H1 (cell line): ENCODE data around the gene CSTF2T. TPM values are rescaled to one million over a fixed set of nuclear protein-coding genes. Genes with fewer than 3 reads are reported as not detected.

Source experiments
- ASH2L ChIP-seq: fragments of 200-600, 300-600 bp; sonication (generic); IDR thresholded peaks from one replicate; pipeline ENCODE4 v1.7.1; 2017; ENCODE audit warnings: low read length
- CHD2 ChIP-seq: IDR thresholded peaks from 2 replicates; pipeline ENCODE4 v1.6.1; 2012; ENCODE audit warnings: low read length, improper control_type of control experiment
- CTBP2 ChIP-seq: IDR thresholded peaks from 2 replicates; pipeline ENCODE4 v1.7.0; 2011; ENCODE audit warnings: borderline replicate concordance, mild to moderate bottlenecking, moderate library complexity, mixed read lengths, low read length; ENCODE audit not compliant: insufficient read depth, insufficient read length
- GABPA ChIP-seq: IDR thresholded peaks from 2 replicates; pipeline ENCODE4 v1.6.1; 2011; ENCODE audit warnings: mild to moderate bottlenecking, low read length, moderate library complexity, borderline replicate concordance; ENCODE audit not compliant: insufficient read depth
- HDAC2 ChIP-seq, 2 experiments: fragments of 300-600 bp in 1 of 2; sonication (generic) in 1 of 2; IDR thresholded peaks; 2 replicates each; pipeline ENCODE4 v1.6.1; 2011 to 2012; ENCODE audit warnings: low read depth in 2 of 2, low read length in 2 of 2, mild to moderate bottlenecking in 2 of 2, moderate library complexity in 2 of 2, borderline replicate concordance in 1 of 2, inconsistent platforms in 1 of 2
- HDAC6 ChIP-seq: IDR thresholded peaks from one replicate; pipeline ENCODE4 v1.7.1; 2012; ENCODE audit warnings: low read depth, mild to moderate bottlenecking, inconsistent platforms, low read length, moderate library complexity
- KDM1A ChIP-seq: fragments of 200-600, 300-600 bp; sonication (generic); IDR thresholded peaks from 2 replicates; pipeline ENCODE4 v1.7.1; 2016; ENCODE audit warnings: mild to moderate bottlenecking, low read length, borderline replicate concordance
- KDM4A ChIP-seq: IDR thresholded peaks from one replicate; pipeline ENCODE4 v1.7.1; 2012; ENCODE audit warnings: low read depth, mild to moderate bottlenecking, moderate library complexity, low read length, inconsistent platforms; ENCODE audit not compliant: severe bottlenecking
- KDM5A ChIP-seq: fragments of 200-600 bp; IDR thresholded peaks from 2 replicates; pipeline ENCODE4 v1.7.1; 2012; ENCODE audit warnings: mild to moderate bottlenecking, low read length, inconsistent platforms, mixed read lengths
- MAFK ChIP-seq: IDR thresholded peaks from 2 replicates; pipeline ENCODE4 v1.6.1; 2012; ENCODE audit warnings: low read depth, mild to moderate bottlenecking, improper control_type of control experiment, low read length
- PHF8 ChIP-seq: fragments of 200-600 bp; sonication (generic); conservative IDR thresholded peaks from 2 replicates; pipeline ENCODE4 v1.7.1; 2012; ENCODE audit warnings: low read depth, mild to moderate bottlenecking, inconsistent platforms, low read length, moderate library complexity
- POLR2AphosphoS5 ChIP-seq: IDR thresholded peaks from 2 replicates; pipeline ENCODE4 v1.6.1; 2011; ENCODE audit warnings: low read depth, low read length
- POU5F1 ChIP-seq: IDR thresholded peaks from 2 replicates; pipeline ENCODE4 v1.6.1; 2011; ENCODE audit warnings: low read depth, mild to moderate bottlenecking, low read length, moderate library complexity
- RNF2 ChIP-seq: fragments of 200-900, 300-1000 bp; sonication (generic); IDR thresholded peaks from 2 replicates; pipeline ENCODE4 v1.7.1; 2016; ENCODE audit warnings: borderline replicate concordance, low read depth, mild to moderate bottlenecking, antibody characterized with exemption, low read length; ENCODE audit not compliant: poor library complexity, severe bottlenecking; ENCODE audit errors: missing control alignments
- RXRA ChIP-seq: IDR thresholded peaks from 2 replicates; pipeline ENCODE4 v1.6.1; 2011; ENCODE audit warnings: low read depth, mild to moderate bottlenecking, low read length, moderate library complexity; ENCODE audit not compliant: insufficient read depth
- SP2 ChIP-seq: IDR thresholded peaks from 2 replicates; pipeline ENCODE4 v1.6.1; 2012; ENCODE audit warnings: mild to moderate bottlenecking, low read length, inconsistent platforms
- TBP ChIP-seq: IDR thresholded peaks from 2 replicates; pipeline ENCODE4 v1.6.1; 2011; ENCODE audit warnings: low read depth, low read length, improper control_type of control experiment
- USF2 ChIP-seq: IDR thresholded peaks from 2 replicates; pipeline ENCODE4 v1.6.1; 2011; ENCODE audit warnings: low read length, improper control_type of control experiment
- YY1 ChIP-seq: IDR thresholded peaks from 2 replicates; pipeline ENCODE4 v1.6.1; 2011; ENCODE audit warnings: low read depth, mild to moderate bottlenecking, low read length
- ZNF274 ChIP-seq: IDR thresholded peaks from 2 replicates; pipeline ENCODE4 v1.7.0; 2012; ENCODE audit warnings: low read length, borderline replicate concordance; ENCODE audit errors: extremely low read depth
- polyA plus RNA-seq, 7 experiments: library from polyadenylated mRNA; depleted of rRNA in 3 of 7; stranded (reverse) in 5 of 7; unstranded in 2 of 7; fragments of >200 nt in 5 of 7; fragments of 200-250 nt in 2 of 7; gene quantifications; 1 replicate in 5 of 7; 2 replicates in 1 of 7; 4 replicates in 1 of 7; pipeline versions ENCODE4 v1.2.1 to v1.2.3, GENCODE V29; 2011 to 2013; ENCODE audit warnings: missing spikeins in 2 of 7, mixed read lengths in 2 of 7
- total RNA-seq: library from RNA; stranded (reverse); fragmentation: NEBNext Ultra II Directional; extraction: Animal tissue kit (Norgen Biotek cat#: 25700); gene quantifications from 2 replicates; pipeline ENCODE4 v1.2.1, GENCODE V29; 2021
- TF ChIP-seq, protein P1 (sequence below): IDR thresholded peaks from 2 replicates; pipeline ENCODE4 v1.6.1; 2012; ENCODE audit warnings: inconsistent platforms

CSTF2T gene
- total and polyA plus RNA-seq, 2 of the 8 experiments (the other 6 are each of a cell fraction or from before 2014, with no cell fraction given), result 9.4 to 32.4 TPM

DNA sequence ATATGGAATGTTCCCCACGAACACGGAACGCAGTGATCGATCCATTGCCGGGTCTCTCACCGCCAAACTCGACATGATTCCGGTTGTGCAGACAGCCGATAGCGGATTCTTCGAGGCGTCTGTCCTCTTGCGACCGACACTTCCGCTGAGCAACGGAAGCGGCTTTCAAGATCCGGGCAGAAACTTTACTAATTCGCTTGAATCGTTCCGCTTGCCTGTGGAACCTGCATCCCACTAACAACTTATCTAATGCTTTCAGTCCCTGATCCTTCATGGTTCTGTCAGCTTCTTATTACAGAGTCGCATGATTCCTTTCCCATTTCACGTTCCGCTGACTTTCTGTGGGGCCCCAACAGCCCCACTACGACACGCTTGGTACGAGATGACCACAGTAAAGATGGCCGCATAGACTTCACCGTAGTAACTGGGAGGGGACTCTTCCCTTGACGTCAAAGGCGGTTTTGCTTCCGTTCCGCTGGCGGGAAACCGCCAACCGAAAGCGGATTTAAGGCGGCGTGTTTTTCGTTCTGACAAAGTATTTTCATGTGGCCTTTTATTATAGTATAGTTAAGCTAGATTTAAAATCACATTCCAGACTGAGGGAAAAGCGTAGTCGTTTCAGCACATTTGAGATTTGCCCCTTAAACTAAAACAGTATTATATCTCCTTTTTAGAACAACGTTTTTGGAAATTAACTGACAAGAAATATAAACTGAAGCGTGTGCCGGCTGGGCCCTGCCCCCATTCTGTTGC is at the start of gene CSTF2T (continued):
- TF ChIP-seq KDM1A, result no peak
- no peak for TF ChIP-seq RNF2
- TF ChIP-seq TBP, result no peak; the same call in none of the 2 replicates
- no peak for TF ChIP-seq CTBP2
- peak in 1 of 2 experiments; percentile 64; a peak in 1 of 4 replicates for TF ChIP-seq HDAC2 (IDR thresholded peaks at IDR 0.05; ENCODE audit: borderline replicate concordance in 1 of 2, low read depth in 2 of 2, low read length in 2 of 2)
- peak; percentile 71 for TF ChIP-seq KDM5A
- TF ChIP-seq KDM4A, result peak; percentile 100
- no peak; the same call in none of the 2 replicates for TF ChIP-seq CHD2
- TF ChIP-seq USF2, result no peak
- TF ChIP-seq GABPA, result peak; percentile 100
- no peak for TF ChIP-seq SP2
- TF ChIP-seq RXRA, result no peak
- TF ChIP-seq POLR2AphosphoS5, result peak; percentile 76
- TF ChIP-seq POU5F1, result no peak
- TF ChIP-seq, protein P1, sequence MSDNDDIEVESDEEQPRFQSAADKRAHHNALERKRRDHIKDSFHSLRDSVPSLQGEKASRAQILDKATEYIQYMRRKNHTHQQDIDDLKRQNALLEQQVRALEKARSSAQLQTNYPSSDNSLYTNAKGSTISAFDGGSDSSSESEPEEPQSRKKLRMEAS, result peak; percentile 86
- no peak for TF ChIP-seq ZNF274
- TF ChIP-seq HDAC6, result no peak
- no peak for TF ChIP-seq MAFK
- 0 out of 2 replicates have a peak, but pooled peaks have one; percentile 46 for TF ChIP-seq PHF8
- peak; percentile 99 for TF ChIP-seq YY1
- TF ChIP-seq ASH2L, result peak; percentile 75
